ENCODE results near the gene PAK1. TPM values are rescaled to one million over a fixed set of nuclear protein-coding genes. Genes with fewer than 3 reads are reported as not detected.
A peak's percentile ranks its signal among the peaks of the same experiment; 100 is the strongest.

The PAK1 gene
- total RNA-seq, 4 donors from 2014 or later = 27.8 to 44.3 (median 36.2) TPM

DNA sequence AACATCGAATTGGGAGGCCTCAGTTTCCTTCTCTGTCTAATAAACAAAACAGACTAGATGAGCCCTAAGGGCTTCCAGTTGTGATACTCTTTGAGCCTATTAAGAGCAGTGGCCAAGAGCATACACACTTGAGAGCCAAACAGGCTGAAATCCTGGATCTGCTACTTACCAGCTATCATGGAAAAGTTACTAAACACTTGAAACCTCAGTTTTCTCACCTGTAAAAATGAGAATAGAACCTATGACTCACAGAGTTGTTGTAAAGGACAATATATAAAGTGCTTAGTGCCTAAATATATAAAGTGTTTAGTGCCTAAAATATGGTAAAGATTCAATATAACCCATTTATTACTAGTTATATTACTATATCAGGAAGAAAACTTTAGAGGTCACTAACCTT lies 148.7 kb downstream of the PAK1 start:
- Histone ChIP-seq H3K9me3 (no peaks in the 10 kb centered on the region), H3K27me3 (no peaks in the 10 kb centered on the region), H3K27ac (replicated peaks in 1 of 4) (no peak overlapping the region), H3K4me3 (no peak overlapping the region), H3K36me3 (peaks cover 0 to 31% (median 10%) of the 10 kb centered on the region in 4 donors), H3K4me1 (no peaks in the 10 kb centered on the region)
- intact Hi-C loops (cut with DNase I) = no loop called here
- no peak for TF ChIP-seq EP300 (IDR thresholded peaks at IDR 0.05)
- no peak for TF ChIP-seq POLR2A (IDR thresholded peaks at IDR 0.05; ENCODE audit: low read depth)
- no peak for TF ChIP-seq POLR2AphosphoS5 (IDR thresholded peaks at IDR 0.05)
- no peak for DNase-seq (ENCODE audit: extremely low spot score)
- 53% methylated on average over 1 of the region's 1 CpG for WGBS

DNA sequence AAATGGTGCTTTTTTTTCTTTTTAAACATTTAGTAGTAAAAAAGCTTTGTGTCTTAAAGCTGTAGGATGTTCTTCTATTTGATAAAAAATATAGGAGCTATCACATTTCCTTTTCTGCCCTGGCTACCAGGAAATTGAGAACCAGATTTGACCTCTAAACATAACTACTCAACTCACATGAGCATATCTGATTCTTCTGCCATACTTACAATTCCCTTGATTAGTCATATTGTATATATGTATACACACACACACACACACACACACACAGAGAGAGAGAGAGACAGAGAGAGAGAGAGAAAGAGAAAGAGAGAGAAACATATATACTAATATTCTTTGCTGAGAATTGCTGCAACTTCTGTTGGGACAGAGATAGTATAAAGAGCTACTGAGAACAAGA lies 149.4 kb downstream of the PAK1 start:
- H3K27me3 ChIP-seq = no peaks in the 10 kb centered on the region
- H3K9me3 ChIP-seq = no peaks in the 10 kb centered on the region
- H3K4me1 ChIP-seq = no peaks in the 10 kb centered on the region
- no peak overlapping the region for H3K27ac ChIP-seq (replicated peaks in 1 of 4)
- TF ChIP-seq POLR2AphosphoS5 (IDR thresholded peaks at IDR 0.05) (no peak), EP300 (IDR thresholded peaks at IDR 0.05) (no peak), POLR2A (IDR thresholded peaks at IDR 0.05; ENCODE audit: low read depth) (no peak)
- TF ChIP-seq, protein P1, sequence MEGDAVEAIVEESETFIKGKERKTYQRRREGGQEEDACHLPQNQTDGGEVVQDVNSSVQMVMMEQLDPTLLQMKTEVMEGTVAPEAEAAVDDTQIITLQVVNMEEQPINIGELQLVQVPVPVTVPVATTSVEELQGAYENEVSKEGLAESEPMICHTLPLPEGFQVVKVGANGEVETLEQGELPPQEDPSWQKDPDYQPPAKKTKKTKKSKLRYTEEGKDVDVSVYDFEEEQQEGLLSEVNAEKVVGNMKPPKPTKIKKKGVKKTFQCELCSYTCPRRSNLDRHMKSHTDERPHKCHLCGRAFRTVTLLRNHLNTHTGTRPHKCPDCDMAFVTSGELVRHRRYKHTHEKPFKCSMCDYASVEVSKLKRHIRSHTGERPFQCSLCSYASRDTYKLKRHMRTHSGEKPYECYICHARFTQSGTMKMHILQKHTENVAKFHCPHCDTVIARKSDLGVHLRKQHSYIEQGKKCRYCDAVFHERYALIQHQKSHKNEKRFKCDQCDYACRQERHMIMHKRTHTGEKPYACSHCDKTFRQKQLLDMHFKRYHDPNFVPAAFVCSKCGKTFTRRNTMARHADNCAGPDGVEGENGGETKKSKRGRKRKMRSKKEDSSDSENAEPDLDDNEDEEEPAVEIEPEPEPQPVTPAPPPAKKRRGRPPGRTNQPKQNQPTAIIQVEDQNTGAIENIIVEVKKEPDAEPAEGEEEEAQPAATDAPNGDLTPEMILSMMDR (IDR thresholded peaks at IDR 0.05) = no peak
- H3K36me3 ChIP-seq = peaks cover 0 to 31% (median 10%) of the 10 kb centered on the region in 4 donors
- H3K4me3 ChIP-seq = no peak overlapping the region
- intact Hi-C loops (cut with DNase I) = no loop called here
- no peak for DNase-seq (ENCODE audit: extremely low spot score)

DNA sequence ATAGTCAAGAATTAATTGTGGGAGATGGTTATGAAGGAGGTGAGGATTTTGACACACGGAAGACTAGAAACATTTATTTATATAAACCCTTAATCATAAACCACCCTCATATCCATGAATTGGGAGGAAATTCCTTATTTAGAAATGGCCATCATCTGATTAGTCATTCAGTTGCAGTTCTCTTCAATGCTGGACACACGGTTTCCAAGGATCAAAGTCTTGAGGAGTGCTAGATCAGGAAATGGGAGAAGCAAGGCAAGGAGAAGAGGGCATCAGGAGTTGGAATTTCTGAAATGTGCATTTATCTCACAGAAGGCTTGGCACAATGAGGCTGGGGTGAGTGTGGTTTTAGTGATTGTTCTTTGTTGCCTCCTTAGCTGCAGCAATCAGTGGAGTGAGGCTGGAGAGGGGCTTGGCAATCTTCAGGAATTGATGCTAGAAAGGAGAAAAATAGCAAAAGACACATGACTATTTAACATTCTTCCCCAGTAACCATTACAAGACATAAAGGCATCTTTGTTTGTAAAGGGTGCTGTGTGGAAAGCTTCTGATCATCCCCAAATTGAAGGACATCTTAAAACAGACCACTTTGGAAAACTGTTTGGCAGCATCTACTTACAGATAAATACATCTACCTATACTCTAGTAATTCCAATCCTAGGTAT lies 150.8 kb downstream of the PAK1 start:
- Histone ChIP-seq H3K36me3 (peaks cover 0 to 31% (median 10%) of the 10 kb centered on the region in 4 donors), H3K27ac (replicated peaks in 1 of 4) (no peak overlapping the region), H3K4me1 (no peaks in the 10 kb centered on the region), H3K9me3 (no peaks in the 10 kb centered on the region), H3K27me3 (no peaks in the 10 kb centered on the region), H3K4me3 (no peak overlapping the region)
- intact Hi-C loops (cut with DNase I) = no loop called here
- whole genome bisulfite sequencing = 81% methylated on average over 2 of the region's 2 CpGs
- no peak for DNase-seq (ENCODE audit: extremely low spot score)
- TF ChIP-seq POLR2AphosphoS5 (IDR thresholded peaks at IDR 0.05) (no peak), POLR2A (IDR thresholded peaks at IDR 0.05; ENCODE audit: low read depth) (no peak)
- TF ChIP-seq, protein P1 (IDR thresholded peaks at IDR 0.05) = no peak

DNA sequence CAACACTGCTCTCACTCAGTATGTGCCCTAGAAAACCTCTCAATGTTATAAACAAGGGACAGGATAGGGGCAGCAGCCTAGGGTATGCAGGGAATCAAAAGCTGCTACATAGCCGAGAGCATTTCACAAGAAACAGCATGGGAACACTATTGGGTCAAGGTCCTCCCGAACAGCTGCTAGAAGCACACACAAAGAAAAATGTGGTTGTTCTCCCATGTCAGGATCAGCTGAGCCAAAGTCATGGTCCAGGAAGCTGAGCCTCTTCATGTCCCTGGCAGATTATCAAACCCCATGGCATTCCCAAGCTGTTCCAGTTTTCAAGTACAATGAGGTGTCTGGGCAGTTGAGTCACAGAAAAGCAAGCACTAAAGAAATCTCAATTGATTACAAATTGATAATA lies 151.4 kb downstream of the PAK1 start:
- Histone ChIP-seq H3K4me3 (no peak overlapping the region), H3K27ac (replicated peaks in 1 of 4) (peak overlapping the region in 1 of 4 donors; percentile 24), H3K9me3 (no peaks in the 10 kb centered on the region), H3K4me1 (no peaks in the 10 kb centered on the region), H3K36me3 (peaks cover 0 to 31% (median 10%) of the 10 kb centered on the region in 4 donors), H3K27me3 (no peaks in the 10 kb centered on the region)
- DNase-seq (ENCODE audit: extremely low spot score) = peak; percentile 80
- intact Hi-C loops (cut with DNase I) = no loop called here
- 83% methylated on average over 2 of the region's 2 CpGs for WGBS
- TF ChIP-seq, protein P1 (IDR thresholded peaks at IDR 0.05) = no peak
- no peak for TF ChIP-seq EP300 (IDR thresholded peaks at IDR 0.05)
- TF ChIP-seq POLR2A (IDR thresholded peaks at IDR 0.05; ENCODE audit: low read depth) = no peak
- TF ChIP-seq POLR2AphosphoS5 (IDR thresholded peaks at IDR 0.05) = peak in 1 of 2 donors; percentile 34

DNA sequence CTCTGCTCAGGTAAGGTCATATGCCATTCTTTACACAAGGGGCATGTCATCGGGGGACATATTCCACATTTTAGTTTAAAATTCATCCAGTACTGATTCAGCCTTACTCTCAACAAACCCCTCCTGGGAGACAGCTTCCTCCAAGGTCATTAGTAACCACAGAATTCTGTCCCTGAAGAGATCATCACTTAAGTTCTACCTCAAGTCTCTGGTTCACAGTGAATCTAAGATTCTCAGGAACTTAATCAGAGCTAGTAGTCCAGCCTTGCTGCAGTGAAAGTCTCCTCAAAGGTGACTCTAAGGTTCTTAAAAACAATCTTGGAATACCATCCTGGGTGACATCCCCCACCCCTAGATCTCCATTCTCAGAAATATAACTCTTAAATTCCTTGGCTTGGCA lies 153.5 kb downstream of the PAK1 start:
- no peak for DNase-seq (ENCODE audit: extremely low spot score)
- no peaks in the 10 kb centered on the region for H3K27me3 ChIP-seq
- no peak for TF ChIP-seq POLR2AphosphoS5 (IDR thresholded peaks at IDR 0.05)
- TF ChIP-seq EP300 (IDR thresholded peaks at IDR 0.05) = no peak
- TF ChIP-seq, protein P1 (IDR thresholded peaks at IDR 0.05) = no peak
- TF ChIP-seq POLR2A (IDR thresholded peaks at IDR 0.05; ENCODE audit: low read depth) = no peak
- peaks cover 0 to 17% (median 7%) of the 10 kb centered on the region in 4 donors for H3K36me3 ChIP-seq
- no peaks in the 10 kb centered on the region for H3K9me3 ChIP-seq
- H3K27ac ChIP-seq (replicated peaks in 1 of 4) = no peak overlapping the region
- no peaks in the 10 kb centered on the region for H3K4me1 ChIP-seq
- 100% methylated on average over 1 of the region's 1 CpG for WGBS
- intact Hi-C loops (cut with DNase I) = no loop called here
- H3K4me3 ChIP-seq = no peak overlapping the region

Measured in esophagus muscularis mucosa (tissue), 4 donors.